IgD-negative memory B cell (primary cell): Measurements from ENCODE around the gene FLYWCH1. TPM values are rescaled to one million over a fixed set of nuclear protein-coding genes. Genes with fewer than 3 reads are reported as not detected.
"Not testable (repeated sequence)": the region's sequence is repeated elsewhere in the genome, so short reads cannot be mapped to it uniquely, and the experiment has no call there.

Source experiments
- H3K27ac Mint-ChIP-seq, 3 donors: one replicate each; pipeline ENCODE4 v1.8.0; 2020 to 2022; ENCODE audit warnings: mild to moderate bottlenecking in 3 of 3, mixed read lengths in 3 of 3, moderate library complexity in 1 of 3
- H3K27me3 Mint-ChIP-seq: one replicate; pipeline ENCODE4 v1.8.0; 2021; ENCODE audit warnings: mixed read lengths
- H3K36me3 Mint-ChIP-seq: one replicate; pipeline ENCODE4 v1.8.0; 2020; ENCODE audit warnings: mild to moderate bottlenecking, mixed read lengths
- H3K4me1 Mint-ChIP-seq, 3 donors: one replicate each; pipeline ENCODE4 v1.8.0; 2020 to 2022; ENCODE audit warnings: mixed read lengths in 3 of 3, mild to moderate bottlenecking in 1 of 3
- H3K4me3 Mint-ChIP-seq, 4 donors: one replicate each; pipeline ENCODE4 v1.8.0; 2020 to 2022; ENCODE audit warnings: mild to moderate bottlenecking in 4 of 4, mixed read lengths in 4 of 4, moderate library complexity in 3 of 4
- H3K9me3 Mint-ChIP-seq, 3 donors: one replicate each; pipeline ENCODE4 v1.8.0; 2020 to 2021; ENCODE audit warnings: mixed read lengths in 3 of 3, mild to moderate bottlenecking in 1 of 3
- polyA plus RNA-seq: library from polyadenylated mRNA; unstranded; fragments of 300-500 nt; fragmentation: Illumina TruSeq; gene quantifications from one replicate; pipeline ENCODE4 v1.2.3, GENCODE V29; 2021

FLYWCH1 gene
- polyA plus RNA-seq, 1 donor from 2014 or later: 14.8 TPM

DNA sequence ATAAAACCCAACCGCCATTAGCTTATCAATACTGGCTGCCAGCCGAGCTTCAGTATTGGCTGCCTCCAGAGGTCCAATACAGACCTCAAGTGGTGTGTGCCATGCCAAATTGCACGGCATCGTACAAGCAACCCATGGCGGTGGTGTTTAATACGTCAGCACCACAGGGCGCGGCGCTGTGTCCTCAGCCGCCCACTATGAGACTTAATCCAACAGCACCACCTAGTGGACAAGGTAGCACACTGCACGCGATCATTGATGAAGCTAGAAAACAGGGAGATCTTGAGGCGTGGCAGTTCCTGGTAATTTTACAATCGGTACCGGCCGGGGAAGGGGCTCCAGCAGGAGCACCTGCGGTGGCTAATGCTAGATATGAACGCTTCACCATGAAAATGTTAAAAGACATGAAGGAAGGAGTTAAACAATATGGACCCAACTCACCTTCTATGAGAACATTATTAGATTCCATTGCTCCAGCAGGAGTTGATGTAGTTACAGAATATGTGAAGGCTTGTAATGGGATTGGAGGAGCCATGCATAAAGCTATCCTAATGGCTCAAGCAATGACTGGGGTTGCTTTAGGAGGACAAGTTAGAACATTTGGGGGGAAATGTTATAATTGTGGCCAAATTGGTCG is 15.4 kb downstream of the FLYWCH1 start:
- no peaks in the 10 kb centered on the region for H3K27me3 Mint-ChIP-seq
- peaks cover 8 to 10% (median 10%) of the 10 kb centered on the region in 3 donors for H3K4me1 Mint-ChIP-seq
- peak overlapping the region in 1 of 4 donors; percentile 58 for H3K4me3 Mint-ChIP-seq
- no peaks in the 10 kb centered on the region for H3K9me3 Mint-ChIP-seq
- H3K27ac Mint-ChIP-seq: no peak overlapping the region
- H3K36me3 Mint-ChIP-seq: no peaks in the 10 kb centered on the region

- H3K36me3 Mint-ChIP-seq, H3K27me3 Mint-ChIP-seq, H3K27ac Mint-ChIP-seq, H3K9me3 Mint-ChIP-seq, H3K4me1 Mint-ChIP-seq, H3K4me3 Mint-ChIP-seq: not testable (repeated sequence)
Observed at GRCh38 chr16:2928151-2928550, 16.4 kb downstream of the FLYWCH1 start.

GRCh38 chr16:2928796-2929195 is 17.1 kb downstream of the FLYWCH1 start:
- Mint-ChIP-seq H3K27ac (no peak overlapping the region), H3K36me3 (peaks cover 2% of the 10 kb centered on the region), H3K4me1 (peaks cover 8 to 10% (median 10%) of the 10 kb centered on the region in 3 donors), H3K27me3 (no peaks in the 10 kb centered on the region), H3K9me3 (no peaks in the 10 kb centered on the region), H3K4me3 (no peak overlapping the region)

GRCh38 chr16:2929693-2930092 is 18.0 kb downstream of the FLYWCH1 start:
- H3K4me1 Mint-ChIP-seq: peaks cover 8 to 10% (median 10%) of the 10 kb centered on the region in 3 donors

GRCh38 chr16:2930236-2930635 is 18.5 kb downstream of the FLYWCH1 start:
- Mint-ChIP-seq H3K4me1 (peaks cover 8 to 10% (median 10%) of the 10 kb centered on the region in 3 donors), H3K27ac (no peak overlapping the region), H3K36me3 (peaks cover 7% of the 10 kb centered on the region), H3K9me3 (no peaks in the 10 kb centered on the region), H3K4me3 (no peak overlapping the region), H3K27me3 (no peaks in the 10 kb centered on the region)

More at GRCh38 chr16:2929693-2930092, 18.0 kb downstream of the FLYWCH1 start:
- Mint-ChIP-seq H3K4me3 (no peak overlapping the region), H3K9me3 (no peaks in the 10 kb centered on the region), H3K36me3 (peaks cover 6% of the 10 kb centered on the region), H3K27me3 (no peaks in the 10 kb centered on the region), H3K27ac (no peak overlapping the region)

DNA sequence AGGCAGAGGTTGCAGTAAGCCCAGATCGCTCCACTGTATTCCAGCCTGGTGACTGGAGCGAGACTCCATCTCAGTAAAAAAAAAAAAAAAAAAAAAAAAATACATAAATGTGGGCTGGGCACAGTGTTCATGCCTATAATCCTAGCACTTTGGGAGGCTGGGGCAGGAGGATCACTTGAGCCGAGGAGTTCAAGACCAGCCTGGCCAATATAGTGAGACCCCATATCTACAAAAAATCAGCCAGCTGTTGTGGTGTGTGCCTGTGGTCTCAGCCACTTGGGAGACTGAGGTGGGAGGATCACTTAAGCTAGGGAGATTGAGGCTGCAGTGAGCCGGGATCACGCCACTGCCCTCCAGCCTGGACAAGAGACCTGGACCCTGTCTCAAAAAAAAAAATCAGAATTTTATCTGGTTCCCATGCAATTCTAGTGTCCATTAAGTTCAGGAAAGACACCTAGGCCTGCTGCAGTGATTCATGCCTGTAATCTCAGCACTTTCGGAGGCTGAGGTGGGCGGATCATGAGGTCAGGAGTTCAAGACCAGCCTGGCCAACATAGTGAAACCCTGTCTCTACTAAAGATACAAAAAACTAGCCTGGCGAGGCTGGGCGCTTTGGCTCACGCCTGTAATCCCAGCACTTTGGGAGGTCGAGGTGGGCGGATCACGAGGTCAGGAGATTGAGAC is 19.6 kb downstream of the FLYWCH1 start:
- not testable (repeated sequence) for H3K9me3 Mint-ChIP-seq, H3K4me3 Mint-ChIP-seq, H3K36me3 Mint-ChIP-seq, H3K4me1 Mint-ChIP-seq, H3K27me3 Mint-ChIP-seq, H3K27ac Mint-ChIP-seq

DNA sequence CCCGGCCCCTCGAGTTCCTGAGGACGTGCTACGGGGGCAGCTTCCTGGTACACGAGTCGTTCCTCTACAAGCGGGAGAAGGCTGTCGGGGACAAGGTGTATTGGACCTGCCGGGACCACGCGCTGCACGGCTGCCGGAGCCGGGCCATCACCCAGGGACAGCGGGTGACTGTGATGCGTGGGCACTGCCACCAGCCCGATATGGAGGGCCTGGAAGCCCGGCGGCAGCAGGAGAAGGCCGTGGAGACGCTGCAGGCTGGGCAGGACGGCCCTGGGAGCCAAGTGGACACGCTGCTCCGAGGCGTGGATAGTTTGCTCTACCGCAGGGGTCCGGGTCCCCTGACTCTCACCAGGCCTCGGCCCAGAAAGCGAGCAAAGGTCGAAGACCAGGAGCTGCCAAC is 21.4 kb downstream of the FLYWCH1 start:
- no peaks in the 10 kb centered on the region for H3K27me3 Mint-ChIP-seq
- H3K36me3 Mint-ChIP-seq: peaks cover 9% of the 10 kb centered on the region
- H3K9me3 Mint-ChIP-seq: no peaks in the 10 kb centered on the region
- no peak overlapping the region for H3K27ac Mint-ChIP-seq
- H3K4me1 Mint-ChIP-seq: no peaks in the 10 kb centered on the region
- no peak overlapping the region for H3K4me3 Mint-ChIP-seq

- no peak overlapping the region for H3K4me3 Mint-ChIP-seq
Observed at GRCh38 chr16:2933701-2934100, 22.0 kb downstream of the FLYWCH1 start.

GRCh38 chr16:2934450-2934849 is 22.7 kb downstream of the FLYWCH1 start:
- Mint-ChIP-seq H3K9me3 (no peaks in the 10 kb centered on the region), H3K4me1 (no peaks in the 10 kb centered on the region), H3K4me3 (no peak overlapping the region), H3K36me3 (peaks cover 10% of the 10 kb centered on the region), H3K27ac (no peak overlapping the region), H3K27me3 (no peaks in the 10 kb centered on the region)

More at GRCh38 chr16:2933701-2934100, 22.0 kb downstream of the FLYWCH1 start:
- Mint-ChIP-seq H3K9me3 (no peaks in the 10 kb centered on the region), H3K36me3 (peaks cover 9% of the 10 kb centered on the region), H3K4me1 (no peaks in the 10 kb centered on the region), H3K27ac (no peak overlapping the region), H3K27me3 (no peaks in the 10 kb centered on the region)

DNA sequence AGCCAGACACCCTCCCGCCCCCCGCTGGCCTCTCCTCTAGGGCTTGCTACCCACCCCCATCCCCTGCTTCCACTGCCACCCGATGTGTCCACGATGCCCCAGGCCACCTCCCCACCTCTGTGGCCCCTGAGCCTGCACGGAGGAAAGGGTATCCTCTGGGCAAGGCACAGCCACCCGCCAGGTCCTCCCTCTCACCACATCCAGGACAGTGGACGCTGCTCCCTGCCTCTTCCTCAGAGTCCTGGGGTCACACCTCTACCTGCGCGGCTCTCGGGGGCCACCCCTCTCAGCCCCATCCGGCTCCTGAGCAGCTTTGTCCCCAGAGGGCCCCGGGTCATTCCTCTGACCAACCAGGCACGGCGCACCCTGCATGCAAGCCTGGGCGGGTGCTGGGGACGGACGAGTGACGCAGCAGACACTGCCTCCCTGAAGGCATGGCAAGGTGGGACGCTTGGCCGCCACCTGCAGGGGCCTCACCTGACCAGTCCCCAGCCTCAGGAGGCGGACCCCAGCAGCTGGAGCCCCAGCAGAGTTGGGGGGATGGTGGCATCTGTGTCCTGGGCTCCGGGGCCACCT is 24.8 kb downstream of the FLYWCH1 start:
- Mint-ChIP-seq H3K27ac (no peak overlapping the region), H3K27me3 (no peaks in the 10 kb centered on the region), H3K9me3 (no peaks in the 10 kb centered on the region), H3K36me3 (peaks cover 12% of the 10 kb centered on the region), H3K4me3 (no peak overlapping the region), H3K4me1 (peaks cover 0 to 7% (median 0%) of the 10 kb centered on the region in 3 donors)

GRCh38 chr16:2937170-2937569 is 25.4 kb downstream of the FLYWCH1 start:
- peaks cover 0 to 11% (median 2%) of the 10 kb centered on the region in 3 donors for H3K4me1 Mint-ChIP-seq
- peaks cover 12% of the 10 kb centered on the region for H3K36me3 Mint-ChIP-seq
- H3K27me3 Mint-ChIP-seq: no peaks in the 10 kb centered on the region
- H3K27ac Mint-ChIP-seq: no peak overlapping the region
- H3K9me3 Mint-ChIP-seq: no peaks in the 10 kb centered on the region
- no peak overlapping the region for H3K4me3 Mint-ChIP-seq

- H3K36me3 Mint-ChIP-seq: peaks cover 11% of the 10 kb centered on the region
- H3K4me1 Mint-ChIP-seq: peaks cover 0 to 13% (median 5%) of the 10 kb centered on the region in 3 donors
- no peak overlapping the region for H3K4me3 Mint-ChIP-seq
- H3K27ac Mint-ChIP-seq: no peak overlapping the region
- no peaks in the 10 kb centered on the region for H3K27me3 Mint-ChIP-seq
- H3K9me3 Mint-ChIP-seq: no peaks in the 10 kb centered on the region
Observed at GRCh38 chr16:2938206-2938605, 26.5 kb downstream of the FLYWCH1 start.

- no peaks in the 10 kb centered on the region for H3K27me3 Mint-ChIP-seq
- H3K27ac Mint-ChIP-seq: no peak overlapping the region
- H3K9me3 Mint-ChIP-seq: no peaks in the 10 kb centered on the region
- peaks cover 0 to 13% (median 5%) of the 10 kb centered on the region in 3 donors for H3K4me1 Mint-ChIP-seq
- H3K36me3 Mint-ChIP-seq: peaks cover 8% of the 10 kb centered on the region
- no peak overlapping the region for H3K4me3 Mint-ChIP-seq
Observed at GRCh38 chr16:2939968-2940367, 28.2 kb downstream of the FLYWCH1 start.

GRCh38 chr16:2942045-2942444 is 30.3 kb downstream of the FLYWCH1 start:
- no peaks in the 10 kb centered on the region for H3K27me3 Mint-ChIP-seq
- peaks cover 0 to 13% (median 5%) of the 10 kb centered on the region in 3 donors for H3K4me1 Mint-ChIP-seq
- peak overlapping the region in 1 of 3 donors; percentile 65 for H3K27ac Mint-ChIP-seq
- peaks cover 6% of the 10 kb centered on the region for H3K36me3 Mint-ChIP-seq
- no peak overlapping the region for H3K4me3 Mint-ChIP-seq
- H3K9me3 Mint-ChIP-seq: no peaks in the 10 kb centered on the region

DNA sequence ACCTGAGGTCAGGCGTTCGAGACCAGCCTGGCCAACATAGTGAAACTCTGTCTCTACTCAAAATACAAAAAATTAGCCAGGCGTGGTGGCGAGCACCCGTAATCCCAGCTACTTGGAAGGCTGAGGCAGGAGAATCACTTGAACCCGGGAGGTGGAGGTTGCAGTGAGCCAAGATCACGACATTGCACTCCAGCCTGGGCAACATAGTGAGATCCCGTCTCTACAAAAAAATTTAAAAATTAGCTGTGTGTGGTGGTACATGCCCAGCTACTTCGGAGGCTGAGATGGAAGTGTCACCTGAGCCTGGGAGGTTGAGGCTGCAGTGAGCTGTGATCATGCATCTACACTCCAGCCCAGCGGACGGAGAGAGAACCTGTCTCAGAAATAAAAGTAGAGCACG is 32.0 kb downstream of the FLYWCH1 start:
- H3K4me3 Mint-ChIP-seq, H3K27ac Mint-ChIP-seq, H3K9me3 Mint-ChIP-seq, H3K36me3 Mint-ChIP-seq, H3K27me3 Mint-ChIP-seq: not testable (repeated sequence)
- peaks cover 0 to 13% (median 5%) of the 10 kb centered on the region in 3 donors for H3K4me1 Mint-ChIP-seq

GRCh38 chr16:2946649-2947048 is 34.9 kb downstream of the FLYWCH1 start:
- H3K36me3 Mint-ChIP-seq: peaks cover 3% of the 10 kb centered on the region
- no peaks in the 10 kb centered on the region for H3K27me3 Mint-ChIP-seq
- H3K4me3 Mint-ChIP-seq: no peak overlapping the region
- peaks cover 0 to 5% (median 5%) of the 10 kb centered on the region in 3 donors for H3K4me1 Mint-ChIP-seq
- no peak overlapping the region for H3K27ac Mint-ChIP-seq
- H3K9me3 Mint-ChIP-seq: no peaks in the 10 kb centered on the region
